Measurements from ENCODE around the gene DCBLD2.

Gene DCBLD2

GRCh38 chr3:98772022-98772421, 129.5 kb downstream of the DCBLD2 start:
- H3K27ac ChIP-seq (ENCODE audit: insufficient read depth, low read depth, low read length, poor library complexity, severe bottlenecking) = no peak overlapping the region
- peaks cover 2% of the 10 kb centered on the region for H3K4me1 ChIP-seq (ENCODE audit: control insufficient read depth, insufficient read depth, low read length)
- no peaks in the 10 kb centered on the region for H3K9me3 ChIP-seq (ENCODE audit: control insufficient read depth, low read length)
- no peaks in the 10 kb centered on the region for H3K27me3 ChIP-seq (ENCODE audit: control insufficient read depth, insufficient read depth, low read length, poor library complexity, severe bottlenecking)
- WGBS, 2 experiments = 90 to 99% methylated on average over 2 of the region's 2 CpGs
- H3K36me3 ChIP-seq (ENCODE audit: control insufficient read depth, insufficient read depth, low read length) = no peaks in the 10 kb centered on the region
- no peak overlapping the region for H3K4me3 ChIP-seq (ENCODE audit: insufficient read depth, low read depth, low read length)

DNA sequence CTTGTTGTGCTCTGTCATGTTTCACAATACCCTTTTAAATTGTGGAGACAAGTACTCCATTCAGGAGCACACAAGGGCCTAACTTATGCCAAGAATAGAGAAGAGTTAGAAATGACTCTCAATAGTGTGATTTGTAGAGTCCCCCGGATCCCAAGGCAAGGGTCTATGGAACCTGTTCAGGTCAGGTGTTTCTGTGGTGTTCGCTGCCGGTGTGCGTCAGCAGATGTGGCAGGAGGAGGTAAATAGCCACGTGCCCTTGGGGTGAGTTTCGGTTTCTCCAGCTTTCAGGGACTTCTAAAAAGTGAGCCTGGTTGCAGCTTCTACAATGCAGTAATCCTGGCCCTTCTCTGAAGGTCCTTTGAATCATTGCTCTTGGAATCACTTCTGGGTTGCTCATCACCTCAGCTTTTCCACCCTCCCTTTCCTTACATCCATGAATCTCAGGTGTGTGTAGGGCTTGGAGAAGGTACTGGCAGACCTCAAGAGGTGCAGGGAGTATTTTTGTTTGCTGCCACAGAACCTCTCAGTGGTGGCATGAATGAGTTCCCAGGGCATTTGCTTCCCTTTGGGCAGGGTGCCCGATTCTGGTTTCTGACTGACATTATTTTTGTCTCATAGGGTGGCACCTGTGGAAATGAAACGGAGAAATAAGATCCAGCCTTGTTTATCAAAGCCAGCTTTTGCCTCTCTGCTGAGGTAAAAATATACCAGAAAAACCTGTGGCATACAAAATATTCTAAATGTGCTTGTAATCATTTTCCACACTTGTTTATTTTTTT, 131.0 kb downstream of the DCBLD2 start:
- Histone ChIP-seq H3K4me1 (ENCODE audit: control insufficient read depth, insufficient read depth, low read length) (peaks cover 2% of the 10 kb centered on the region), H3K36me3 (ENCODE audit: control insufficient read depth, insufficient read depth, low read length) (no peaks in the 10 kb centered on the region), H3K9me3 (ENCODE audit: control insufficient read depth, low read length) (no peaks in the 10 kb centered on the region), H3K4me3 (ENCODE audit: insufficient read depth, low read depth, low read length) (no peak overlapping the region), H3K27me3 (ENCODE audit: control insufficient read depth, insufficient read depth, low read length, poor library complexity, severe bottlenecking) (no peaks in the 10 kb centered on the region), H3K27ac (ENCODE audit: insufficient read depth, low read depth, low read length, poor library complexity, severe bottlenecking) (no peak overlapping the region)
- 92 to 94% methylated on average over 8 of the region's 8 CpGs for WGBS, 2 experiments

DNA sequence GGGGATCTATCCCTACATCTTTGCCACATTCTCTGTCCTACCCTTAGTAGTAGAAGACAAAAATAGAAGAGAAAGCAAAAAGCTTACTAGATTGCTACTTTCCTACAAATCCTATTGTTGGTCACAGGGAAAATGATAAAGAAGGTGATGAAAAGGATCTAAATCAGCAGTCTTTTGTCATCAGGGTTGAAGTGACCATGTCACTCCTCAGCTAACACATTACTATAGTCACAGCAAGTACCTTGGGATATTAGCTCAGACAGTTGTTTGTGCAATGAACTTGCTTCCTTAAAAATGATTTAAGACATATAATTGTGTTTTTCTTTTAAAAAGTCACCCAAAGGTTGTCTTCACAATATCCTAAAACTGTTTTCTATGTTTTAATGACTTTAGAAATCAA, 132.0 kb downstream of the DCBLD2 start:
- no peaks in the 10 kb centered on the region for H3K36me3 ChIP-seq (ENCODE audit: control insufficient read depth, insufficient read depth, low read length)
- H3K4me3 ChIP-seq (ENCODE audit: insufficient read depth, low read depth, low read length) = no peak overlapping the region
- peaks cover 2% of the 10 kb centered on the region for H3K4me1 ChIP-seq (ENCODE audit: control insufficient read depth, insufficient read depth, low read length)
- no peaks in the 10 kb centered on the region for H3K27me3 ChIP-seq (ENCODE audit: control insufficient read depth, insufficient read depth, low read length, poor library complexity, severe bottlenecking)
- no peak overlapping the region for H3K27ac ChIP-seq (ENCODE audit: insufficient read depth, low read depth, low read length, poor library complexity, severe bottlenecking)
- H3K9me3 ChIP-seq (ENCODE audit: control insufficient read depth, low read length) = no peaks in the 10 kb centered on the region

- WGBS, 2 experiments = 96% methylated on average over 2 of the region's 2 CpGs
- H3K9me3 ChIP-seq (ENCODE audit: control insufficient read depth, low read length) = no peaks in the 10 kb centered on the region
Measured at GRCh38 chr3:98768961-98769360, 132.5 kb downstream of the DCBLD2 start.

DNA sequence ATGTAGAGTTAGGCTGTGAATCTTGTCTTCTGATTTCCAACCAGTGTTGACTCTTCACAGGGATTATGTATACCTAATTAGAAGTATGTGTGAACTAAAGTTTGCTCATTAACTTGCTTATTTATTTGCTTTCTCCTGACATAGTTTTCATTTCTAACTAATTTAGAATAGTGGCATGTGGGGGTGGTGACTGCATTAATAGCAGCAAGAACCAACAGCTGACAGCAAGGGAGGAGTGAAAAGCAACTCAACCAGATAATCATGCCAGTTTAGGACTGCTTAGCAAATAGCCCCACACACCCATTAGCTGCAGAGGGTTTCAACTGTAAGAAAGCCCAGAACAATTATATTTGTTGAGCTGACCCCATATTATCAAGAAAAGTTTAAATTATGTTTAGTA, 134.6 kb downstream of the DCBLD2 start:
- Histone ChIP-seq H3K9me3 (ENCODE audit: control insufficient read depth, low read length) (no peaks in the 10 kb centered on the region), H3K4me1 (ENCODE audit: control insufficient read depth, insufficient read depth, low read length) (peaks cover 6% of the 10 kb centered on the region), H3K27me3 (ENCODE audit: control insufficient read depth, insufficient read depth, low read length, poor library complexity, severe bottlenecking) (no peaks in the 10 kb centered on the region), H3K4me3 (ENCODE audit: insufficient read depth, low read depth, low read length) (no peak overlapping the region), H3K27ac (ENCODE audit: insufficient read depth, low read depth, low read length, poor library complexity, severe bottlenecking) (no peak overlapping the region), H3K36me3 (ENCODE audit: control insufficient read depth, insufficient read depth, low read length) (no peaks in the 10 kb centered on the region)

More at GRCh38 chr3:98768961-98769360, 132.5 kb downstream of the DCBLD2 start:
- Histone ChIP-seq H3K27me3 (ENCODE audit: control insufficient read depth, insufficient read depth, low read length, poor library complexity, severe bottlenecking) (no peaks in the 10 kb centered on the region), H3K4me3 (ENCODE audit: insufficient read depth, low read depth, low read length) (no peak overlapping the region), H3K4me1 (ENCODE audit: control insufficient read depth, insufficient read depth, low read length) (peaks cover 6% of the 10 kb centered on the region), H3K27ac (ENCODE audit: insufficient read depth, low read depth, low read length, poor library complexity, severe bottlenecking) (no peak overlapping the region), H3K36me3 (ENCODE audit: control insufficient read depth, insufficient read depth, low read length) (no peaks in the 10 kb centered on the region)

DNA sequence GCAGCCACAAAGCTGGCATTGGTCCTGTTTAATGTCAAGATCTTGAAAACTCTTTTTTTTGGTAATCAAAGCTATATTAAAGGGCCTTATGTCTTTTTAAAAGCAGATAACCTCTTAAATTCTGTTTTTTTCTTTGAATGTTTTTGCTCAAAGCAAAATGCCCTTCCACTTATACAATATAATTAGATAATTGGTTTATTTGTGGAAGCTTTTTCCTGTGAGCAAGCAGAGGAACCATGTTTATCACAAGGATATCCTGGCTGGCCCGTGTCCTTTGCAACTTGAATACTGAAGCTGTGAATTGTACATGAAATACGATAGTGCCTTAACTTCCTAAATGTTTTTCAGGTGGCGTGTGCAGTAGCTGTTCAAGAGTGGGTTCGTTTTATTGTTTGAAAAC, 135.8 kb downstream of the DCBLD2 start:
- no peaks in the 10 kb centered on the region for H3K36me3 ChIP-seq (ENCODE audit: control insufficient read depth, insufficient read depth, low read length)
- H3K27me3 ChIP-seq (ENCODE audit: control insufficient read depth, insufficient read depth, low read length, poor library complexity, severe bottlenecking) = no peaks in the 10 kb centered on the region
- no peaks in the 10 kb centered on the region for H3K9me3 ChIP-seq (ENCODE audit: control insufficient read depth, low read length)
- 89 to 95% methylated on average over 4 of the region's 4 CpGs for WGBS, 2 experiments
- no peak overlapping the region for H3K4me3 ChIP-seq (ENCODE audit: insufficient read depth, low read depth, low read length)
- H3K4me1 ChIP-seq (ENCODE audit: control insufficient read depth, insufficient read depth, low read length) = peaks cover 6% of the 10 kb centered on the region
- no peak overlapping the region for H3K27ac ChIP-seq (ENCODE audit: insufficient read depth, low read depth, low read length, poor library complexity, severe bottlenecking)

DNA sequence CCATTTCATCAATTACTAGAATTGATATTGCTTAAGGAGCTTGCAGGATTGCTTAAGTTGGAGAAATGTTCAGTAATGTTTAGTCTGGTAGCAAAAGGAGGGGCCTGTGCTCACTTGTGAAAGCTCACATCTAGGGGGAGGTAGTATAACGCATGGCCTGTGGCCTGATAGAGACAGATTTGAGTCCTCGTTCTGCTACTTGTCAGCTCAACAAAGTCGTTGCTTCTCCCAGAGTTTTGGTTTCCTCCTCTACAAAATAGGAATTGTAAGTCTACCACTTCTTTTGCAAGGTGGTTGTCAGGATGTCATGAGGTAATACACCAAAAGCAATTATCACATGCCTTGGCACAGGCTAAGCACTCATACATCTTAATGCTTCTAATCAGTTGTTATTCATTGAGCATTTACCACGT, 137.0 kb downstream of the DCBLD2 start:
- WGBS, 2 experiments = 75 to 82% methylated on average over 3 to 4 of the region's 4 CpGs
- Histone ChIP-seq H3K36me3 (ENCODE audit: control insufficient read depth, insufficient read depth, low read length) (no peaks in the 10 kb centered on the region), H3K4me3 (ENCODE audit: insufficient read depth, low read depth, low read length) (no peak overlapping the region), H3K27me3 (ENCODE audit: control insufficient read depth, insufficient read depth, low read length, poor library complexity, severe bottlenecking) (no peaks in the 10 kb centered on the region), H3K9me3 (ENCODE audit: control insufficient read depth, low read length) (no peaks in the 10 kb centered on the region), H3K27ac (ENCODE audit: insufficient read depth, low read depth, low read length, poor library complexity, severe bottlenecking) (no peak overlapping the region), H3K4me1 (ENCODE audit: control insufficient read depth, insufficient read depth, low read length) (peaks cover 12% of the 10 kb centered on the region)

GRCh38 chr3:98763819-98764418, 137.6 kb downstream of the DCBLD2 start:
- Histone ChIP-seq H3K27me3 (ENCODE audit: control insufficient read depth, insufficient read depth, low read length, poor library complexity, severe bottlenecking) (no peaks in the 10 kb centered on the region), H3K27ac (ENCODE audit: insufficient read depth, low read depth, low read length, poor library complexity, severe bottlenecking) (no peak overlapping the region), H3K4me3 (ENCODE audit: insufficient read depth, low read depth, low read length) (no peak overlapping the region), H3K4me1 (ENCODE audit: control insufficient read depth, insufficient read depth, low read length) (peaks cover 13% of the 10 kb centered on the region), H3K36me3 (ENCODE audit: control insufficient read depth, insufficient read depth, low read length) (no peaks in the 10 kb centered on the region), H3K9me3 (ENCODE audit: control insufficient read depth, low read length) (no peaks in the 10 kb centered on the region)
- 84 to 89% methylated on average over 4 of the region's 5 CpGs for WGBS, 2 experiments

DNA sequence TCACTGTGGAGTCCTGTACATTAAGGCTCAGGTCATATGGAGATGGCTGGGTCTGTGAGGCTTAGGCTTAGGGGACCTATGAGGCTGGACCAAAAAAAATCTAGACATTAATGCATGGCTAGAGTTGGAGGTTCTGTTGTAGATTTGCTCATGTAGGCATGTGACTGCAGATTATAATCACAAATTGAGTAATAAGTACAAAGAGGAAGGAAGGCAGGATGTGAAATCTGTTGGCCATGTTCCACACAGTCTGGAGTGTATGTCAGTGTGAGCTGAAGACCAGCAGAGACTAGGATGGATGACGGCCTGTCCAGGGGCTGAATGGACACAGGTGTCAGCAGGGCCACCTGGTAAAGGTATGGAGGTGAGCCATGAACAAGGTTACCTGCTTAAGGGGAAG, 138.4 kb downstream of the DCBLD2 start, which contains the start of gene ST3GAL6:
Gene ST3GAL6 (plus strand): TSS at position 265 of the 400 bp plus-strand sequence. CDS start 5,101 bp downstream, outside the sequence.
- H3K4me3 ChIP-seq (ENCODE audit: insufficient read depth, low read depth, low read length) = no peak within 1 kb of the TSS
- no peaks in the 10 kb centered on the region for H3K36me3 ChIP-seq (ENCODE audit: control insufficient read depth, insufficient read depth, low read length)
- H3K9me3 ChIP-seq (ENCODE audit: control insufficient read depth, low read length) = no peaks in the 10 kb centered on the region
- H3K4me1 ChIP-seq (ENCODE audit: control insufficient read depth, insufficient read depth, low read length) = peaks cover 13% of the 10 kb centered on the region
- no peaks in the 10 kb centered on the region for H3K27me3 ChIP-seq (ENCODE audit: control insufficient read depth, insufficient read depth, low read length, poor library complexity, severe bottlenecking)
- 94 to 95% methylated on average over 1 of the region's 1 CpG for WGBS, 2 experiments
- no peak within 1 kb of the TSS for H3K27ac ChIP-seq (ENCODE audit: insufficient read depth, low read depth, low read length, poor library complexity, severe bottlenecking)

DNA sequence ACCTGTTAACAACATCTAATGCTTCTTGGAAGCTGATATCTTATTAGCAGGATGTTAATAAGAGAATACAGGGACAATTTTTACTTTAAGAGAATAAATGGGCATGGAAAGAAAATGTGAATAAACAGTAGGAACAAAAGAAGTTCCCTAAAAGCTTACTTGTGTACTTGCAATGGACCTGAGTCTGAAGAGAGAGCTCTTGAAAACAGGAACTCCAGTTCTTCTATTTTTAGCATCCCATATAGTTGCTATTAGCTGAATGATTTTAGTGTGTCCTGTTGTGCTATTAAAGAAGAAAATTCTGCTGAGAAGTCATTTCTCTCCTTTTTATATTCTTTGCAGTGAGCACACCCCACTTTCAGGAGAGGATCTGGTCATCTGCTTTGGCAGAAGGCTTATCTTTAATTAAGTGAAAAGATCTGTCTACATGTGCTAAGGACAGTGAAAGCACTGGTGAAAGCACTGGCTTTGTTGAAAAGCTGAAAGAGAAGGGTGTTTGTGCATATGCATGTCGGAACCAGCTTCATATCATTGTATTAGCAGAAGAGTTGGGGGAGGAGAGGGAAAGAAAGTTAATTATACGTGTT, 139.8 kb downstream of the DCBLD2 start:
- H3K4me3 ChIP-seq (ENCODE audit: insufficient read depth, low read depth, low read length) = no peak overlapping the region
- 77 to 94% methylated on average over 2 of the region's 2 CpGs for WGBS, 2 experiments
- no peaks in the 10 kb centered on the region for H3K36me3 ChIP-seq (ENCODE audit: control insufficient read depth, insufficient read depth, low read length)
- H3K4me1 ChIP-seq (ENCODE audit: control insufficient read depth, insufficient read depth, low read length) = peaks cover 13% of the 10 kb centered on the region
- no peaks in the 10 kb centered on the region for H3K27me3 ChIP-seq (ENCODE audit: control insufficient read depth, insufficient read depth, low read length, poor library complexity, severe bottlenecking)
- no peaks in the 10 kb centered on the region for H3K9me3 ChIP-seq (ENCODE audit: control insufficient read depth, low read length)
- H3K27ac ChIP-seq (ENCODE audit: insufficient read depth, low read depth, low read length, poor library complexity, severe bottlenecking) = no peak overlapping the region
